H9 (cell line): ENCODE measurements around the gene NDC1. TPM values are rescaled to one million over a fixed set of nuclear protein-coding genes. Genes with fewer than 3 reads are reported as not detected.

ENCODE experiments used
- DNase-seq: peaks from one replicate; pipeline ENCODE4 v3.0.0-alpha.2; 2017
- H2AFZ ChIP-seq: one replicate; pipeline ENCODE4 v1.6.1; 2013; ENCODE audit warnings: mild to moderate bottlenecking, low read length, control low read depth, moderate library complexity
- H2AK5ac ChIP-seq: 2 replicates; pipeline ENCODE4 v1.6.1; 2013; ENCODE audit warnings: low read length, control low read depth, mixed read lengths; ENCODE audit not compliant: insufficient read length
- H2BK120ac ChIP-seq: one replicate; pipeline ENCODE4 v1.6.1; 2013; ENCODE audit warnings: low read depth, mild to moderate bottlenecking, low read length, control low read depth, inconsistent platforms; ENCODE audit not compliant: poor library complexity, severe bottlenecking
- H2BK12ac ChIP-seq: 2 replicates; pipeline ENCODE4 v1.6.1; 2013; ENCODE audit warnings: low read length, control low read depth, mixed read lengths, low read depth; ENCODE audit not compliant: insufficient read length
- H2BK15ac ChIP-seq: 2 replicates; pipeline ENCODE4 v1.6.1; 2013; ENCODE audit warnings: low read depth, low read length, control low read depth
- H2BK20ac ChIP-seq: one replicate; pipeline ENCODE4 v1.6.1; 2013; ENCODE audit warnings: low read depth, mild to moderate bottlenecking, low read length, control low read depth, inconsistent platforms; ENCODE audit not compliant: poor library complexity, severe bottlenecking
- H2BK5ac ChIP-seq: 2 replicates; pipeline ENCODE4 v1.6.1; 2013; ENCODE audit warnings: low read length, control low read depth, mixed read lengths; ENCODE audit not compliant: insufficient read length
- H3K14ac ChIP-seq: 2 replicates; pipeline ENCODE4 v1.6.1; 2013; ENCODE audit warnings: low read length, control low read depth; ENCODE audit not compliant: insufficient read depth
- H3K18ac ChIP-seq: 2 replicates; pipeline ENCODE4 v1.6.1; 2013; ENCODE audit warnings: low read depth, mild to moderate bottlenecking, mixed read lengths, low read length, control low read depth; ENCODE audit not compliant: insufficient read length
- H3K23ac ChIP-seq: 2 replicates; pipeline ENCODE4 v1.6.1; 2013; ENCODE audit warnings: low read length, control low read depth, mixed read lengths, low read depth; ENCODE audit not compliant: insufficient read length
- H3K23me2 ChIP-seq: 2 replicates; pipeline ENCODE4 v1.6.1; 2013; ENCODE audit warnings: low read depth, mild to moderate bottlenecking, mixed read lengths, low read length, control low read depth; ENCODE audit not compliant: insufficient read length, poor library complexity, severe bottlenecking
- H3K27ac ChIP-seq: 2 replicates; pipeline ENCODE4 v1.5.1; 2013; ENCODE audit warnings: low read length, control low read depth, mixed read lengths, low read depth; ENCODE audit not compliant: insufficient read length
- H3K27me3 ChIP-seq: 2 replicates; pipeline ENCODE4 v1.6.1; 2013; ENCODE audit warnings: low read length, control low read depth, inconsistent platforms; ENCODE audit not compliant: insufficient read depth
- H3K4ac ChIP-seq: 2 replicates; pipeline ENCODE4 v1.6.1; 2013; ENCODE audit warnings: low read depth, mild to moderate bottlenecking, control low read depth, inconsistent platforms, low read length, moderate library complexity
- H3K4me1 ChIP-seq: 2 replicates; pipeline ENCODE4 v1.6.1; 2013; ENCODE audit warnings: low read length, control low read depth, inconsistent platforms; ENCODE audit not compliant: insufficient read depth
- H3K4me2 ChIP-seq: 2 replicates; pipeline ENCODE4 v1.6.1; 2013; ENCODE audit warnings: low read length, control low read depth, mixed read lengths; ENCODE audit not compliant: insufficient read length, insufficient read depth
- H3K56ac ChIP-seq: 2 replicates; pipeline ENCODE4 v1.6.1; 2013; ENCODE audit warnings: low read depth, mild to moderate bottlenecking, mixed read lengths, low read length, control low read depth; ENCODE audit not compliant: insufficient read length
- H3K79me1 ChIP-seq: 2 replicates; pipeline ENCODE4 v1.6.1; 2013; ENCODE audit warnings: low read depth, mild to moderate bottlenecking, moderate library complexity, low read length, control low read depth, inconsistent platforms; ENCODE audit not compliant: insufficient read depth, poor library complexity, severe bottlenecking
- H3K79me2 ChIP-seq: 2 replicates; pipeline ENCODE4 v1.6.1; 2013; ENCODE audit warnings: low read length, control low read depth, inconsistent platforms; ENCODE audit not compliant: insufficient read depth
- H3K9ac ChIP-seq: 2 replicates; pipeline ENCODE4 v1.6.1; 2013; ENCODE audit warnings: low read length, control low read depth, mixed read lengths; ENCODE audit not compliant: insufficient read length; ENCODE audit errors: extremely low read depth
- H3K9me3 ChIP-seq: one replicate; pipeline ENCODE4 v1.6.1; 2013; ENCODE audit warnings: low read depth, low read length, inconsistent platforms; ENCODE audit not compliant: control insufficient read depth
- H3T11ph ChIP-seq: one replicate; pipeline ENCODE4 v1.6.1; 2013; ENCODE audit warnings: mild to moderate bottlenecking, low read length, control low read depth, inconsistent platforms
- H4K20me1 ChIP-seq: one replicate; pipeline ENCODE4 v1.6.1; 2013; ENCODE audit not compliant: control insufficient read depth, insufficient read length, insufficient read depth
- H4K5ac ChIP-seq: 2 replicates; pipeline ENCODE4 v1.6.1; 2013; ENCODE audit warnings: low read depth, mild to moderate bottlenecking, mixed read lengths, low read length, control low read depth; ENCODE audit not compliant: insufficient read length
- H4K8ac ChIP-seq: replicated peaks from 2 replicates; pipeline ENCODE4 v1.6.1; 2013; ENCODE audit warnings: low read length, control low read depth, mixed read lengths, low read depth; ENCODE audit not compliant: insufficient read length
- H4K91ac ChIP-seq: 2 replicates; pipeline ENCODE4 v1.6.1; 2013; ENCODE audit warnings: low read depth, mild to moderate bottlenecking, moderate library complexity, mixed read lengths, low read length, control low read depth; ENCODE audit not compliant: insufficient read length
- H3K27ac Mint-ChIP-seq, 3 experiments: 2 replicates in 2 of 3; 3 replicates in 1 of 3; pipeline ENCODE4 v1.8.0; 2020 to 2021; ENCODE audit warnings: mixed read lengths in 3 of 3, mild to moderate bottlenecking in 1 of 3, moderate library complexity in 1 of 3
- H3K27me3 Mint-ChIP-seq: 2 replicates; pipeline ENCODE4 v1.8.0; 2021; ENCODE audit warnings: low read depth, mild to moderate bottlenecking, moderate library complexity, mixed read lengths
- H3K36me3 Mint-ChIP-seq, 3 experiments: 2 replicates in 2 of 3; 3 replicates in 1 of 3; pipeline ENCODE4 v1.8.0; 2020 to 2021; ENCODE audit warnings: low read depth in 3 of 3, mixed read lengths in 3 of 3; ENCODE audit not compliant: insufficient read depth in 1 of 3
- H3K4me1 Mint-ChIP-seq, 2 experiments: 2 replicates each; pipeline ENCODE4 v1.8.0; 2020; ENCODE audit warnings: mixed read lengths in 2 of 2
- H3K4me3 Mint-ChIP-seq, 2 experiments: 2 replicates in 1 of 2; 3 replicates in 1 of 2; pipeline ENCODE4 v1.8.0; 2020 to 2021; ENCODE audit warnings: mild to moderate bottlenecking in 2 of 2, mixed read lengths in 2 of 2, moderate library complexity in 1 of 2
- H3K9me3 Mint-ChIP-seq, 2 experiments: 2 replicates in 1 of 2; 3 replicates in 1 of 2; pipeline ENCODE4 v1.8.0; 2020; ENCODE audit warnings: mild to moderate bottlenecking in 2 of 2, mixed read lengths in 2 of 2, moderate library complexity in 1 of 2
- WGBS: extraction: QIAGEN DNeasy Blood & Tissue Kit; methylation state at CpG from one replicate; pipeline ENCODE4 v1.1.7; 2013; ENCODE audit warnings: missing lambda C conversion rate, low lambda C conversion rate, mixed read lengths; ENCODE audit not compliant: insufficient read length; ENCODE audit errors: extremely low coverage; 5-methylcytosine and 5-hydroxymethylcytosine counted together
- total RNA-seq: library from RNA; stranded (reverse); gene quantifications from 2 replicates; pipeline ENCODE4 v1.2.1, GENCODE V29; 2021
- TF ChIP-seq, protein P1 (sequence below): fragments of 200-600 bp; sonication (generic); conservative IDR thresholded peaks from 3 replicates; pipeline ENCODE4 v1.8.0; 2021; ENCODE audit warnings: antibody characterized with exemption, mild to moderate bottlenecking

Gene NDC1
- total RNA-seq, 1 experiment from 2014 or later = 49.3 TPM

DNA sequence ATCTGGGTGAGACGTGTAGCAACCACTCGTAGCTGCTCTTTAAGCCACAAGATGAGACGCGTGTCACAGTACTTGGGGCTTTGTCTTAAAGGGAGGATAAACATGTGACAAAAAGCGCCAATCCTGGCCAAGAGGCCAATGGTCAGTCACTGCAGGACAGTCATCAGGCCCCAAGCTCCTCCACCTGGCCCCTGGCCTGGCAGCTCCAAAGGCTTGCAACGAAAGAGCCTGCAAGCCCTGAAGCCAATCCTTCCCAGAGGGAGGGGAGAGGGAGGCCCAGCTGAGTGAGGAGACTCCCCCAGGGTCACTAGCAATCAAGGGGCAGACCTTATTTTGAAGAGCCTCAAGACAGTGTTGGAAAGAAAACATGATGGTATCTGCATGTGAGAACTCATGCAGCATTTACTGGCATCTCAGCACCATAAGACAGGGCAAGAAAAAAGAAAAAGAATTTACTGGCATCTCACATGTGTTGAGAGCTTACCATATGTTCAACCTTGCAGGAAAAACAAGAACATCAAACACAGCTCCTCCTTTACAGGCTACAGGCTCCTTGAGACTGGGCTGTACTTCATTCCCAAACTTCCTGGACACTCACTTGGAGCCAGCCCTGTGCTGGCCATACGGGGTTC lies 110.5 kb downstream of the NDC1 start:
- Histone ChIP-seq H2AFZ (no peak overlapping the region), H4K5ac (no peak overlapping the region), H2BK15ac (no peak overlapping the region), H3K27me3 (no peaks in the 10 kb centered on the region; the same call in 1 of the 2 replicates), H4K8ac (no peak overlapping the region), H2BK12ac (no peak overlapping the region), H3K56ac (no peak overlapping the region), H3K9ac (no peak overlapping the region), H2AK5ac (no peak overlapping the region), H3K4me1 (0 out of 2 replicates have a peak, but pooled peaks cover 2% of the 10 kb centered on the region), H3K4me2 (no peak overlapping the region), H3K9me3 (no peaks in the 10 kb centered on the region), H3K79me1 (no peaks in the 10 kb centered on the region), H3K18ac (no peak overlapping the region), H3K23me2 (no peaks in the 10 kb centered on the region), H3K14ac (no peak overlapping the region; the same call in 1 of the 2 replicates), H3K79me2 (no peaks in the 10 kb centered on the region), H3T11ph (no peak overlapping the region), H2BK5ac (no peak overlapping the region), H3K4ac (no peak overlapping the region), H4K91ac (no peak overlapping the region), H3K27ac (no peak overlapping the region), H3K23ac (no peak overlapping the region), H2BK20ac (no peak overlapping the region), H2BK120ac (no peak overlapping the region), H4K20me1 (no peaks in the 10 kb centered on the region)
- peaks cover 7 to 14% of the 10 kb centered on the region in 2 experiments for H3K4me1 Mint-ChIP-seq
- TF ChIP-seq, protein P1, sequence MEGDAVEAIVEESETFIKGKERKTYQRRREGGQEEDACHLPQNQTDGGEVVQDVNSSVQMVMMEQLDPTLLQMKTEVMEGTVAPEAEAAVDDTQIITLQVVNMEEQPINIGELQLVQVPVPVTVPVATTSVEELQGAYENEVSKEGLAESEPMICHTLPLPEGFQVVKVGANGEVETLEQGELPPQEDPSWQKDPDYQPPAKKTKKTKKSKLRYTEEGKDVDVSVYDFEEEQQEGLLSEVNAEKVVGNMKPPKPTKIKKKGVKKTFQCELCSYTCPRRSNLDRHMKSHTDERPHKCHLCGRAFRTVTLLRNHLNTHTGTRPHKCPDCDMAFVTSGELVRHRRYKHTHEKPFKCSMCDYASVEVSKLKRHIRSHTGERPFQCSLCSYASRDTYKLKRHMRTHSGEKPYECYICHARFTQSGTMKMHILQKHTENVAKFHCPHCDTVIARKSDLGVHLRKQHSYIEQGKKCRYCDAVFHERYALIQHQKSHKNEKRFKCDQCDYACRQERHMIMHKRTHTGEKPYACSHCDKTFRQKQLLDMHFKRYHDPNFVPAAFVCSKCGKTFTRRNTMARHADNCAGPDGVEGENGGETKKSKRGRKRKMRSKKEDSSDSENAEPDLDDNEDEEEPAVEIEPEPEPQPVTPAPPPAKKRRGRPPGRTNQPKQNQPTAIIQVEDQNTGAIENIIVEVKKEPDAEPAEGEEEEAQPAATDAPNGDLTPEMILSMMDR = no peak
- H3K27me3 Mint-ChIP-seq = peaks cover 23% of the 10 kb centered on the region
- whole genome bisulfite sequencing = no CpG with 5 or more reads among the region's 7 CpGs
- no peak overlapping the region for H3K4me3 Mint-ChIP-seq
- H3K27ac Mint-ChIP-seq = no peak overlapping the region
- H3K36me3 Mint-ChIP-seq = no peaks in the 10 kb centered on the region
- DNase-seq = no peak
- H3K9me3 Mint-ChIP-seq = no peaks in the 10 kb centered on the region
